Stimulated activated CD4-positive, alpha-beta T cell treated with anti-CD3 and anti-CD28 coated beads, Interleukin-15, amount 100 ng/mL, for 48 hours (primary cell): ENCODE data around the gene BTBD7.

Experiments
- DNase-seq, 2 donors: peaks; one replicate each; pipeline ENCODE4 v3.0.0-alpha.2; 2020; ENCODE audit warnings: low read depth in 2 of 2

BTBD7 gene

DNA sequence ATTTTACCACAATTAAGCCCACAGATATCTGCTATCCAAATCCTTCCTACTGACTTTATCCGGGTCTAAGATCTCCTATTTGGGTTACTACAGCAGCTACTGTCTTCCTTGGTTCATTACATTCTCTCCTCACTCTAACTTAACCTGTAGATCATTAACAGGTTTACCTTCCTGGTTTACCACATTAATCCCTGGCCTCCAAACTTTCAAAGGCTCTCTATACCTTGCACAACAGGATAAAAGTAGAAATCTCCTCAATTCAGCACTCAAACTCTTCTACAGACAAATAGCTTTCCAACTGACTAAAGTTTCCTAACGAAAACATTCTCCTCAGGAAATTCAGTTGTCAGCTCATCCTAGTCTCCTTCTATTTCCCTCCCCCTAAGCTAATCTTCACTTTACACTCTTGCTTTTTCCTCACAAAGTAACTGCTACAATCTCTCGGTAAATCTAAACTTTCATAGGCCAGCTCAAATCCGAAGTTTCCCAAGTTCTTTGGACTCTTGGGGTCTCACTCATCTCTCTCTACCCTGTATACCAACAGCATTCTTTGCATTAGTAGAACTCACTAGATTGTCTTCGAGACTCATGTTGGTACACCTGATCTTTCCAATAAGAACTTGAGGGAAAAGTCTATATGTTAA, 2.7 kb downstream of the BTBD7 start:
- no peak for DNase-seq

DNA sequence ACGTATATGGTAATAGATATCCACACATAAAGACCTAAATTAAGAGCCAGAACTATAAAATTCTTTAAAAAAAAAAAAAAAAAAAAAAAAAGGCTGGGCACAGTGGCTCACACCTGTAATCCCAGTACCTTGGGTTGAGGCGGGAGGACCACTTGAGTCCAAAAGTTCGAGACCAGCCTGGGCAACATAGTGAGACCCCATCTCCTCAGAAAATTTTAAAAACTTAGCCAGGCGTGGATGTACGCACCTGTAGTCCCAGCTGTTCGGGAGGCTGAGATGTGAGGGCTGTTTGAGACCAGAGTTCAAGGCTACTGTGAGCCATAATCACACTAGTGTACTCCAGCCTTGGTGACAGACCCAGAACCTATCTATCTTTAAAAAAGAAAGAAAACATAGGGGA, 4.3 kb downstream of the BTBD7 start:
- no peak for DNase-seq

DNA sequence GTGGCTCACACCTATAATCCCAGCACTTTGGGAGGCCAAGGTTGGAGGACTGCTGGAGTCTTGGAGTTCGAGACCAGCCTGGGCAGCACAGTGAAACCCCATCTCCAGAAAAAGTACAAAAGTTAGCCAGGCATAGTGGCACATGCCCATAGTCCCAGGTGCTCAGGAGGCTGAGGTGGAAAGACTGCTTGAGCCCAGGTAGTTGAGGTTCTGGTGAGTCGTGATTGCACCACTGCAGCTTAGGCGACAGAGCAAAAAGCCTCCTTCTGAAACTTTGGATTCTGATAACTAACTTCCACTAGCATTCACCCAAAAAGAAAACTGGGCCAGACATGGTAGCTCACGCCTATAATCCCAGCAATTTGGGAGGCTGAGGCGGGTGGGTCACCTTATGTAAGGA, 6.6 kb downstream of the BTBD7 start:
- DNase-seq, result no peak

DNA sequence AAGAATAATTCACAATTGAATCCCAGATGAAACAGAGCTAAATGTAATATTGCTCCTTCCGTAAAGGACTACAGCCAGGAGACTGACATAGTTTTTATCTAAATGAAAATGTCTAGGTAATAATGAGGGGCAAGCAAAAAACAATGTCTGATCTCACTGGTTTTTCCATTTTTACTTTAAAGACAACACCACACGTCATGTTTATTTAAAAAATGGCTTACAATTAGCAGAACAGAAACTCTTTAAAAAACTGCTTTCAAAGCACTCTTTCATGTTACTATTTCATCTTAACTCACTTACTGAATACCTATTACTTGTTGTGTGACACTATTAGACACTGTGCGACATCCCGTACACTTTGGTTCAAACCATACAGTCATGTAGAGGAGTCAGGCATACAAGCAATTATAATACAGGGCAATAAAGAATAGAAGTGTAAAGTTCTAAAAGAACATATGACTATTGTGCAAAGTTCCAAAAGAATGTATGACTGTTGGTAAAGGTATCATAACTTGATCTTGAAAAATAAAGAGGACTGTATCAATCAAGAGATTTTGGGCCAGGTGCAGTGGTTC, 9.1 kb downstream of the BTBD7 start:
- no peak for DNase-seq

DNA sequence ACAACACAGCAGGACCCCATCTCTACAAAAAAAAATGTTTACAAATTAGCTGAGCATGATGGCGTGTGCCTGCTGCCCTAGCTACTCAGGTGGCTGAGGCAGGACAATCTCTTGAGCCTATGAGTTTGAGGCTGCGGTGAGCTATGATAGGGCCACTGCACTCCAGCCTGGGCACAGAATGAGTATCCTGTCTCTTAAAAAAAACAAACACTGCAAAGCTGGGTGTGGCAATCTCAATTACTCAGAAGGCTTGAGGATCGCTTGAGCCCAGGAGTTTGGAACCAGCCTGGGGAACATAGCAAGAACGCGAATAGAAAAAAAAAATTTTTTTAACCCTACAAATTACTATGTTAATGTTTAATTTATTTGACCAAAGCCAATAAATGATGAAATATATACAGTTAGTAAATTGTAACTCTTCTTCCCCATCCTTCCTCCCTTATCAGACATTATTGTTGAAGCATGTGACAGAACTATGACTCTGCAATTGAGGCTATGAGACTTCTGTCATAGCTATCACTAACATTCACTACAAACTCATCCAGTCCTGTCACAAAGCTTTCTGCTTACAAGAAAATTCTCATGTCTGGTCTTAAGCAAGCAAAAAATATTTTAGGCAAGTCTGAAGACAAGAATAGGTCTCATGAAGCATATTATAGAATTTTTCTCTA, 9.8 kb downstream of the BTBD7 start:
- DNase-seq, result no peak

DNA sequence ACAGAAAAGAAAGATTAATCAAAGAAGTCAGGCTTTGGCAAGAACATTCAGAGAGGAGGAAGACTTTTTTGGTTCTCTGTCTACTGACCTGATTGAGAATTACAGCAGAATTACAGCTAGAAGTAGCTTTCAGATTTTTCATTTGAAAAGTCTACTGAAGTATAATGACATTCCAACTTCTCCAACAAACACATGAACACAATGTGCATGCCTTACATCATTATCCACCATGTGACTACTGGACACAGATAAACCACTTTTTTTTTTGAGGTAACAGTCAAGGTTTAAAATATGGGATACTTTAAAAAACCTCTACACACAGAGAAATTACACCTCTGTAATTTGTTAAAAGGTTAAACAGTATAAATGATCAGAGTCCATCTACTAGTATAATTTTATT, 12.3 kb downstream of the BTBD7 start:
- no peak for DNase-seq

DNA sequence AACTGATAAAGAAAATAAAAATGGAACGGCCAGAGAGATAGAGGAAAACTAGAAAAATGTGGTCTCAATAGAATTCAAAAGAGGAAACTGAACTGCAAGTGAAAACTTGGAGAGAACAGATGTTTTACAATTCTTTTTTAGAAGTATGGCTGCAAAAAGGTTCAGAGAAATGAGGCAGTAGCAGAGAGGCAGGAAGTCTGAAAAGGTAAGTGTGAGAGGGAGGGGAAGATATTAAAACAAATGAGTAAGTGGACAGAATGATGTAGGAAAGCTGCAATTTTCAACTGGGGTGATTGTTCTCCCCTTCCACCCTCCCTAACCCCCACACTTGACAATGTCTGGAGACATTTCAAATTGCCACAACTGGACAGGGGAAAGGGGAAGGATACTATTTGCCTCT, 12.9 kb downstream of the BTBD7 start:
- DNase-seq, result no peak

DNA sequence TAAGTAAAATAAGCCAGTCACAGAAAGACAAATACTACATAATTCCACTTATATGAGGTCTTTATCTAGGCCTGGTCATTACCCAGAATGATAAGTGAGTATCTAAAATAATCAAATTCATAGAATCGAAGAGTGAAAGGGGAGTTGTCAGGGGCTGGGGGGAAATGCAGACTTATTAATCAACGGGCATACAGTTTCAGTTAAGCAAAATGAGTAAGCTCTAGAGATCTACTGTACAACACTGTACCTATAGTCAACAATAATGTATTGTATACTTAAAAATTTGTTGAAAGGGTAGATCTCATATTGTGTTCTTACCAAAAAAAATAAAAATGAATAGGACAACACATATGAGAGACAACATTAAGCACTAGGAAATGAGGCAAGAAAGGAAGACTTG, 13.3 kb downstream of the BTBD7 start:
- no peak for DNase-seq

DNA sequence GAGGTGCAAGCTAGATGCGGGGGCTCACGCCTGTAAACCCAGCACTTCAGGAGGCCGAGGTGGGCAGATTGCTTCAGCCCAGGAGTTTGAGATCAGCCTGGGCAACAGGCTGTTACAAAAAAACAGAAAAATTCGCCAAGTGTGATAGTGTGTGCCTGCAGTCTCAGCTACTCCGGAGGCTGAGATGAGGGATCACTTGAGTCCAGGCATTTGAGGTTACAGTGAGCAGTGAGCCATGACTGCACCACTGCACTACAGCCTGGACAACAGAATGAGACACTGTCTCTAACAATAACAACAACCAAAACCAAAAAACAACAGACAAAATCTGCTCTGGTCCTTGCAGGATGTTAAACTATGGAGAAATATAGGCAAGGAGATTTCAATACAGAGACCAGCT, 13.9 kb downstream of the BTBD7 start:
- DNase-seq, result no peak

DNA sequence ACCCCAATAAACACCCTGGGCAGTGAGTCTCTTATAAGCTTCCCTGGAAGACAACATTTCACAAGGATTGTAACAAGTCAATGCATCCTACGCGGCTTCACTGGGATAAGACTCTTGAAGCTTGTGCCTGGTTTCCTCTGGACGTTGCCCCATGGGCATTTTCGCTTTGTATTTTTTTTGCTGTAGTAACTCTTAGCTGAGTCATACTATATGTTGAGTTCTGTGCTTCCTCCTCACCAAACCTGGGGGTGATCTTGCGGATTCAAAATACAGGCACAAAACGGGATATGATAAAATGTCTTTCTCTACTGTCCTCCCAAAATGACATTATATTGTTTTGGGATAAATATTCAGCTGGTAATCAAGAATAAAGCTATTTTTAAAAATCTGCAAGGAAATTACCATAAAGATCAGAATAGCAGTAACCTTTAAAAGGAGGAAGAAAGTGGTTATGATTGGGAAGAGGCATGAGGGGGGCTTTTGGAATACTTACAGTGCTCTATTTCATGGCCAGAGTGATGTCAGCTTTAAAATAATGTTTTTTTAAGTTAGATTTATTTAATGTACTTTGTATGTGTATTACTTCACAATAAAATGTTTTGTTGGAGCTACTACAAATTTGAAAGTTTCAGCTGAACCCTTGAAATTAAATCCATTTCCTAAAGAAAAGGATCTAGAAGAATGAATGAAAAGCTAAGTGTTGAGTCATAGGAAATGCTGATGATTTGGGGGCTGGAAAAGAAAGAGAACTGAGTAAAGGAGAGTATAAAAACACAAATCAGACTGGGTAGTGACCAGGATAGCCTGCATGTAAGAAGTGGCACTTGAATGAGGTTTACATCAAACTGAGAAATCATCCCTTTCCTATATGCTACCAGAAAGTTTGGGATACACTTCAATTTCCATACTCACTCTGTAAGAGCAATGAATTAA, 14.7 kb downstream of the BTBD7 start:
- DNase-seq, result no peak

DNA sequence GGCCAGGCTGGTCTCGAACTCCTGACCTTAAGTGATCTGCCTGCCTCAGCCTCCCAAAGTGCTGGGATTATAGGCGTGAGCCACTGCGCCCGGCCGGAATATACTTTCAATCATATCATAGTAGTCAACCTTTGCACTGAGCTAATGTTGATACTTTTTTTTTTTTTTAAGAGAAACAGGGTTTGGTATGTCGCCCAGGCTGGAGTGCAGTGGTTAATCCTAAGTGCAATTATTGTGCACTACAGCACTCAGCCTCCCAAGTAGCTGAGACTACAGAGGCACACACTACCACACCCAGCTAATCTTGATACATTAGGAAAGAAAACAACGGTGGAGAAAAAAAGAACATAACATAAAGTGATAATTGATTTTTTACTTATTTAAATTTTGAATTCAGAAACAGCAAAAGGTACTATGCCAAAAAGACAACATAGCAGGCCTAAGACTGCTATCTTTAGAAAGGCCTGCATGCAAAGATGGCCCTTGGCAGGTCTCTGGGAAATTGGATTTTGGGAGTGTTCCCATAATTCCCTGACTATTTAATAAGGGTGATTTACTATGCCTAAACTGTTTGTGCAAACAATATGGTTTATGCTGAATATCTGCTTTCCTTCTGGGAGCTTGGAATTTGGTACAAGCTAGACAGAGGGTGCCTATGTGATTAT, 15.5 kb downstream of the BTBD7 start:
- DNase-seq, result no peak

DNA sequence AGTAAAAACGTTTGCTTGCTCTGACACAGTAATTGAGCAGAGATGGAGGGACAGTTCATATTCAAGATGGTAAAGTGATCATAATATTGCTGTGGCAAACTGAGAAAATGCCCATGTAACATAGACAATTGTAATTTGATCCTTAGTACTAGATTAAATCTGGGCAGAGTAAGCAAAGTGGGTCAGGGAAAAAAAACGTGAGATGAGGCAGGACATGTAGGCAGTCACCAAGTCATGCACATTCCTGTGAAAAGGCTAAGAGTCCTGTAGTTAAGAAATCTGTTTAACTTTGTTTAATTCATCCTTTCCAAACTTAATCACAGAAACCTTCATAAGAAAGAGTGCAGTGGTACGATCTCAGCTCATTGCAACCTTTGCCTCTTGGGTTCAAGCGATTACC, 16.1 kb downstream of the BTBD7 start:
- DNase-seq, result no peak

DNA sequence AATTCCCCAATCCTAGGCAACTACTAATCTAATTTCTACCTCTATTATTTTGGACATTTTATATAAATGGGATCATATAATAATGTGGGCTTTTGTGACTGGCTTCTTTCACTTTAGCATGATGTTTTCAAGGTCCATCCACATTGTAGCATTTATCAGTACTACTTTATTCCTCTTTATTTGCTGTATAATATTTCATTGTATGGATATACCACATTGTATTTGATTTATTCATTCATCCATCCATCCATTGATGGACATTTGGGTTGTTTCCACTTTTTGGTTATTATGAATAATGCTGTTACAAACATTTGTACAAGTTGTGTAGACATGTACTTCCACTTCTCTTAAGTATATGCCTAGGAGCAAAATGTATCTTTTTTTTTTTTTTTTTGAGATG, 17.3 kb downstream of the BTBD7 start:
- DNase-seq, result no peak

DNA sequence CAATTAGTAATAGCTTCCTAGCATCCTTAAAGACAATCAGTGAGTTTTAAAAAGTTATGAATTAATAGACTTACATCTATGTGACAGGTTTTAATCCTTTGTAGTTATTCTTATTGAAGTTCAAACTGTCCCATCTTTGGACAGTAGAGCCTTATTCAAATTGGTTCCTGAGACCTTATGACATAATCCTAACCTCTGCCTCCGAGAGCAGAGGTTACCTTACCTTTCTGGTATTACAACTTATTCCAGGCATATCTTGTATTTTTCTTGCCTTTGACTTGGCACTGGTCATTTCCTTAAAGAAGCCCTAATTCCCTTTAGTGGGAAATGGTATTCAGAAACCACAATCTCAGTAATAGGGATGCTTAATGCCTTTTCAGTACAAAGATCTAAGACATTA, 21.8 kb downstream of the BTBD7 start:
- no peak for DNase-seq

DNA sequence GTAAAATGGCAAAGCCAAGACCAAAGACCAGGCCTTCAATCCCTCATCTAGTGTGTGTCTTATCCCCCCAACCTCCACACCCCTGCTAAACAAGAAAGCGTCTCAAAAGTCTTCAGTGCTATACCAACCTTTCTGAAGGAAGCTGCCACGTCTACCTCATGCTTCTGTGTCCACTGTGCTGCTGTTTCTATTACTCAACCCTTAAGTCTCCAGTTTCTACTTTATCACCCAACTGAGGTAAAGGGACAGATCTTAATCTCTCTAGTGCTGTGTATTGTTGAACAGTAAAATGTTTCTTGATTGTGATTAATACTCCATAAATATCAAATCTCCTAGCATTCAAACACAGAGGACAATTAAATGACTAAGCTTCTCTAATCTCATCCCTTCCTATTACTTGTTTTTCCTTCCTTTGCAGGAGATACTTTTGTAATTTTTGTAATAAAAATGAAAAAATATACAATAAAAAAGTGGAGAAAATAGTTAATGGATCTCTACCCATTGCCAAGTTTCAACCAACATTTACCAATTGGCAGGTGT, 23.3 kb downstream of the BTBD7 start:
- DNase-seq, result no peak

DNA sequence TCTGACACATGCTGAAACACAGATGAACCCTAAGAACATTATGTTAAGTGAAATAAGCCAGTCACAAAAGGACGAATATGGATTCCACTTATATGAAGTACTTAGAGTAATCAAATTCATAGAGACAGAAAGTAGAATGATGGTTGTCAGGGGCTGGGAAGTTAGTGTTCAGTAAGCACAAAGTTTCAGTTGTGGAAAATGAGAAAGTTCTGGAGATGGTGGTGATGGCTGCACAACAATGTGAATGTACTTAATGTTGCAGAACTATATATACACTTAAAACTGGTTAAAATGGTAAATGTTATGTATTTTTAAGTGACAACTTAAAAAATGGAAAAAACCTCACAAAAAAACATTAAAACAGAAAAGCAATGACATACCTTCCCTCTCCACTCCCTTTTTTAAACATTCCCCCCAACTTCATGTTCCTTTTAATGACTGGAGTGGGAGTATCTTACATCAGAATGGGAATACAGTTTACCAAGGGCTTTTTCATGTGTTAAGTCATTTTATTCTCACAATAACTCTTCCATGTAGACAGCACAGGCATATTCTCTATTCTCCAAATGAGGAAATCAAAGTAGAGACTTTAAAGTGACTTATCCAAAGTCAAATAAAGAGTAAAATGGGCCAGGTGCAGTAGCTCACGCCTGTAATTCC, 24.0 kb downstream of the BTBD7 start:
- DNase-seq, result no peak

DNA sequence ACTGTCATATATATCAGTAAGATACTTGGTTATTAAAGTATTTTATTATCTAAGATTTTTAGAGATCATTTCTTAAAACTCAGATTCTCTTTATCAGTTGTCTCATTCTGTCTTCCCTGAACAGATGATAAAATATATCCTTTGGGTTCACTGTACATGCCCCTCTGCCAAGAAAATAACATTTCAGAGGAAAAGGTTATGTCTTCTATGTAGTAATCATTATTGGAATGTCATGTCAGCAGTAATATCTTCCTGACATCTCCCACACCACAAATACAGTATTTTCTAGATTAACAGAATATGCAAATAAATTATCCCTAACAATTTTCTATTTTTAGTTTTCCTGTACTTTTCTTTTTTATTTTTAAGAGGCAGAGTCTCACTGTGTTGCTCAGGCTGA, 26.0 kb downstream of the BTBD7 start:
- DNase-seq, result no peak

DNA sequence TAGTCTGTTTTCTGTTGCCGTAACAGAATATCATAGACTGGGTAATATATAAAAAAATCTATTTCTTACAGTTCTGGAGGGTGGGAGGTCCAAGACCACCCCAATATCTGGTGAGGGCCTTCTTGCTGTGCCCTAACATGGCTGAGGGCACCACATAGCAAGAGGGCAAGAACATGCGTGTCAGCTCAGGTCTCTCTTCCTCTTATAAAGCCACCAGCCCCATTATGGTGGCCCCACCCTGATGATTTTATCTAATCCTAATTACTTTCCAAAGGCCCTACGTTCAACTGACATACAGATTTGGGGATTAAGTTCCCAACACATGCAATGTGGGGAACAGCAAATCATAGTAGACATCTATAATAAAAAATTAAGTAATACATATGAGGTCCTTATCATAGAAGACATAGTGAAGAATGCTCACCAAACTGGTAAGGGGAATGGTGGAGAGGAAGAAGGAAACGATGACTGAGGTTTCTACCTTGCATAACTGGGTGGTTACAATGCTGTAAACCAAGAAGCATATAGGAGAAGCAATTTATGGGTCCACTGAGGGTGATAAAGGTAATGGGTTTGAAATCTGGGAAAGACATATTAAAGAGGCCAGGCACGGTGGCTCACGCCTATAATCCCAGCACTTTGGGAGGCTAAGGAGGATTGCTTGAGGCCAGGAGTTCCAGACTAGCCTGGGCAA, 27.0 kb downstream of the BTBD7 start:
- DNase-seq, result no peak

DNA sequence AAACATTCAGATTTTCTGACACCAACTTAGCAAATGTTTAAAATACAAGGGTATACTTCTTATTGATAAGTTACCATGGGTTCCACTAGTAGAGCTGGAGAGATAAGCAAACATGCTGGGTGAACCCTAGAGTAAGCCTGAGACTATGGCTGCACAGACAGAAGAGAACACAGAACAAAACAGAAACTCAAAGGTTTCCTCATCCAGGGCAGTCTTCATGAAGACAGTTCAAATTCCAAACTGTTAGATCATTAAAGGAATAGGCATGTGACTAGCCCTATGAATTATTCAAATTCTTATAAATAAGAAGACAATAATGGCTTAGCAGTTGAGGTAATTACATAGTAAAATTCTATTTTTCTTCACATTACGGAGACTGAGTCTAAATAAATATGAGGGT, 28.1 kb downstream of the BTBD7 start:
- DNase-seq, result no peak

DNA sequence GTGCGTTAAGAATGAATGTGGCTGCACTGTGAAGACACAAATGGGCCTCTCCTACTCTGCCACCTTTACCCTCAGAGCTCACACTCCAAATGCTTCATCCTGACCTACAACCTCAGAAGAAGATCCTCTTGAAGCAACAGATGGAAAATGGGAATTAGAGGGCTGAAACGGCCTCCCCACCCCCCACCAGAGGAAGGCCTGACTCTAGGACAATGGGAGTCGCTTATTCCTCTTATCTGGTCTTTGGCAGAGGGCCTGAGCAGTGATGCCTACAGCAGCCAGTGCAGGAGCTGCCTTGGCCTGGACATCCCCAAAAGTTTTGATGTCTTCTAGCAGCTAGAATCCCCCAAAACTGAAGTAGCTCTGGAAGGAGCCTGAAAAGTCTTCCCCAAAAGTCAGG, 29.2 kb downstream of the BTBD7 start:
- no peak for DNase-seq
